ENCODE results near the gene UBXN11.

- TF ChIP-seq, protein P1, sequence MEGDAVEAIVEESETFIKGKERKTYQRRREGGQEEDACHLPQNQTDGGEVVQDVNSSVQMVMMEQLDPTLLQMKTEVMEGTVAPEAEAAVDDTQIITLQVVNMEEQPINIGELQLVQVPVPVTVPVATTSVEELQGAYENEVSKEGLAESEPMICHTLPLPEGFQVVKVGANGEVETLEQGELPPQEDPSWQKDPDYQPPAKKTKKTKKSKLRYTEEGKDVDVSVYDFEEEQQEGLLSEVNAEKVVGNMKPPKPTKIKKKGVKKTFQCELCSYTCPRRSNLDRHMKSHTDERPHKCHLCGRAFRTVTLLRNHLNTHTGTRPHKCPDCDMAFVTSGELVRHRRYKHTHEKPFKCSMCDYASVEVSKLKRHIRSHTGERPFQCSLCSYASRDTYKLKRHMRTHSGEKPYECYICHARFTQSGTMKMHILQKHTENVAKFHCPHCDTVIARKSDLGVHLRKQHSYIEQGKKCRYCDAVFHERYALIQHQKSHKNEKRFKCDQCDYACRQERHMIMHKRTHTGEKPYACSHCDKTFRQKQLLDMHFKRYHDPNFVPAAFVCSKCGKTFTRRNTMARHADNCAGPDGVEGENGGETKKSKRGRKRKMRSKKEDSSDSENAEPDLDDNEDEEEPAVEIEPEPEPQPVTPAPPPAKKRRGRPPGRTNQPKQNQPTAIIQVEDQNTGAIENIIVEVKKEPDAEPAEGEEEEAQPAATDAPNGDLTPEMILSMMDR (IDR thresholded peaks at IDR 0.05 in 4 of 5, conservative IDR thresholded peaks at IDR 0.05 in 1 of 5): no peak
- TF ChIP-seq POLR2A (IDR thresholded peaks at IDR 0.05): no peak
These were observed 11.0 kb downstream of the UBXN11 start for GRCh38 chr1:26295194-26296138.
